ENCODE results near the gene TMIGD3. TPM values are rescaled to one million over a fixed set of nuclear protein-coding genes. Genes with fewer than 3 reads are reported as not detected.

Gene TMIGD3
- total and polyA plus RNA-seq, 7 donors = 1.9 to 29.8 (median 5.8) TPM

DNA sequence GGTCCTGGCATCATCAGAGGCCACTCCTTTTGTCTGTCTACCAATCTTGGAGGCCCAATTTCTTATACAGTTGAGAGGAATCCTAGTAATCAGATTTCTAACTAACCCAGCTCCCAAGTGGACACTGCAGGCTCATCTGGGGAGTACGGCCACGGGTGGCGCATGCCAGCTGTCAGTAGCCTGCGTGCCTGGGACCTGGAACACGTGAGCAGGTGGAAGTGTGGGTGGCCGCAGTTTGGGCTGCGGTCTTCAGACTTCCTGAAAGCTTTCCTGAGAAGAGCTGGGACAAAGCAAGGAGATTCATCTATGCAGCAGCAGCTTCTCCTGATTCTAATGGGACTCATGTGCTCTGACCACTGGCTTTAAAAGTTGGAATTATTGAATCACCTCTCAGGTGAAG is 12.4 kb downstream of the TMIGD3 start:
- WGBS, 2 donors = 91 to 93% methylated on average over 7 of the region's 7 CpGs
- Histone ChIP-seq H3K36me3 (no peaks in the 10 kb centered on the region), H3K9me3 (no peaks in the 10 kb centered on the region), H3K4me1 (no peaks in the 10 kb centered on the region), H3K4me3 (no peak overlapping the region), H3K27ac (peak overlapping the region; percentile 3 to 45 (median 41)), H3K27me3 (no peaks in the 10 kb centered on the region)
- TF ChIP-seq, protein P1, sequence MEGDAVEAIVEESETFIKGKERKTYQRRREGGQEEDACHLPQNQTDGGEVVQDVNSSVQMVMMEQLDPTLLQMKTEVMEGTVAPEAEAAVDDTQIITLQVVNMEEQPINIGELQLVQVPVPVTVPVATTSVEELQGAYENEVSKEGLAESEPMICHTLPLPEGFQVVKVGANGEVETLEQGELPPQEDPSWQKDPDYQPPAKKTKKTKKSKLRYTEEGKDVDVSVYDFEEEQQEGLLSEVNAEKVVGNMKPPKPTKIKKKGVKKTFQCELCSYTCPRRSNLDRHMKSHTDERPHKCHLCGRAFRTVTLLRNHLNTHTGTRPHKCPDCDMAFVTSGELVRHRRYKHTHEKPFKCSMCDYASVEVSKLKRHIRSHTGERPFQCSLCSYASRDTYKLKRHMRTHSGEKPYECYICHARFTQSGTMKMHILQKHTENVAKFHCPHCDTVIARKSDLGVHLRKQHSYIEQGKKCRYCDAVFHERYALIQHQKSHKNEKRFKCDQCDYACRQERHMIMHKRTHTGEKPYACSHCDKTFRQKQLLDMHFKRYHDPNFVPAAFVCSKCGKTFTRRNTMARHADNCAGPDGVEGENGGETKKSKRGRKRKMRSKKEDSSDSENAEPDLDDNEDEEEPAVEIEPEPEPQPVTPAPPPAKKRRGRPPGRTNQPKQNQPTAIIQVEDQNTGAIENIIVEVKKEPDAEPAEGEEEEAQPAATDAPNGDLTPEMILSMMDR (IDR thresholded peaks at IDR 0.05) = no peak
- TF ChIP-seq POLR2AphosphoS5 (IDR thresholded peaks at IDR 0.05) = no peak
- no peak for TF ChIP-seq POLR2A (IDR thresholded peaks at IDR 0.05)
- intact Hi-C loops (cut with DNase I) = no loop called here
- DNase-seq = no peak

DNA sequence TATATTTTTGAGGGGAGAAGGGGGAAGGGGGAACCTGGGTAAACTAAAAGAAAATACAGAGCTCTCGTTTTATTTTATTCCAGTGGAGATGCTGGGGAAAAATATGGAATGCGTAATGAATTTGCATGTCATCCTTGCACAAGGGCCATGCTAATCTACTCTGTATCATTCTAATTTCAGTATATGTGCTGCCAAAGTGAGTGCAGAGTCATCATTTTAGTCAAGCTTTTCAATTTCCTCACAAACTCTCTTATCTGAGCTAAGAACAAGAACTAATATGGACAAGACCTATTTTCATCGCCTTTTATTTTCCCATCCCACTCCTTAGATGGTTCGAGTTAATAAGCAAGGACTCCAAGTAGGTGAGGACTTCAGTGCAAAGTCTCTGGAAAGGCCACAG is 13.2 kb downstream of the TMIGD3 start:
- Histone ChIP-seq H3K27ac (peak overlapping the region in 3 of 4 donors; percentile 39 to 45 (median 43)), H3K27me3 (no peaks in the 10 kb centered on the region), H3K36me3 (no peaks in the 10 kb centered on the region), H3K9me3 (no peaks in the 10 kb centered on the region), H3K4me1 (no peaks in the 10 kb centered on the region), H3K4me3 (no peak overlapping the region)
- DNase-seq = no peak
- intact Hi-C loops (cut with DNase I) = no loop called here
- WGBS, 2 donors = 91 to 93% methylated on average over 4 of the region's 4 CpGs
- TF ChIP-seq POLR2A (IDR thresholded peaks at IDR 0.05) = no peak
- TF ChIP-seq POLR2AphosphoS5 (IDR thresholded peaks at IDR 0.05) = no peak
- no peak for TF ChIP-seq EP300 (IDR thresholded peaks at IDR 0.05)
- TF ChIP-seq, protein P1 (IDR thresholded peaks at IDR 0.05) = no peak

DNA sequence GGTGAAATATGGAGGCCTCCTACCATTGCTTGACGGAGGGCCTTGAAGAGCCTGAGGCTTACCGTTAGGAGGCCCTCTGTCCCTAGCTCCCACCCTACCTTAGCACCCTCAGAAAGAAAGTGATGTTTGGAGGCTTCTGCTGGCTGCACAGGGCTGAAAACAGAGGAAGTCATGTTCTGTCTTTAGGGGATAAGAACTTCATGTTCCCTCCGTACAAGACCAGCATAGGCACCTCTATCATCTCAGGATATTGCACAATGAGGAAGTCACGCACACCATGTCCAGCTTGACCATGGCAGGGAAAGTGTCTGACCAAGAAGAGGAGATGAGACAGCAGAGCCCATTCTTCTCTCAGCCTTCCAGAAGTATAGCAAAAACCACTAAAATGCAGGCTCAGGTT is 13.8 kb downstream of the TMIGD3 start:
- H3K27me3 ChIP-seq = no peaks in the 10 kb centered on the region
- intact Hi-C loops (cut with DNase I) = no loop called here
- no peak overlapping the region for H3K4me3 ChIP-seq
- H3K27ac ChIP-seq = peak overlapping the region; percentile 7 to 58 (median 44)
- DNase-seq = no peak
- 76 to 91% methylated on average over 4 of the region's 4 CpGs for WGBS, 2 donors
- no peaks in the 10 kb centered on the region for H3K4me1 ChIP-seq
- no peaks in the 10 kb centered on the region for H3K9me3 ChIP-seq
- TF ChIP-seq POLR2AphosphoS5 (IDR thresholded peaks at IDR 0.05) (peak; percentile 20 to 55 (median 45)), EP300 (IDR thresholded peaks at IDR 0.05) (peak in 3 of 4 donors; percentile 52 to 90 (median 65)), POLR2A (IDR thresholded peaks at IDR 0.05) (peak in 1 of 2 donors; percentile 13)
- TF ChIP-seq, protein P1 (IDR thresholded peaks at IDR 0.05) = no peak
- no peaks in the 10 kb centered on the region for H3K36me3 ChIP-seq

DNA sequence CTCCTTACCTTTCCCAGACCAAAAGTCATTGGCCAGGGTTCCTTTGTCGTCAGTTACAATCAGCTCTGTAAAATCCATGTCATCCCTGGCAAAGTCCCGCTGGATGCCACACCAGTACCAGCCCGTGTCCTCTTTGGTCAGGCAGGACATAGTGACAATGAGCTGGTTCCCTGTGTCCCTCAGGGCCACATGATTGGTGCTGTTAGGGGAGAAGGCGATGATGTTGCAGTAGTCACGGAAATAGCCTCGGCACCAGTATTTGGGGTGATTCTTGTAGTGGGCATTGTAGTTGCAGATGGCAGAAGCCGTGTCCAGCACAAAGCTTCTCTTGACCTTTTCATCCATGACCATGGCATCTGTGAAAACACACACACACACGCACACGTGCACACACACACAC is 14.8 kb downstream of the TMIGD3 start:
- Histone ChIP-seq H3K4me3 (no peak overlapping the region), H3K27ac (peak overlapping the region; percentile 7 to 58 (median 44)), H3K36me3 (no peaks in the 10 kb centered on the region), H3K27me3 (no peaks in the 10 kb centered on the region), H3K9me3 (no peaks in the 10 kb centered on the region), H3K4me1 (no peaks in the 10 kb centered on the region)
- WGBS, 2 donors = 93 to 94% methylated on average over 9 of the region's 9 CpGs
- intact Hi-C loops (cut with DNase I) = no loop called here
- DNase-seq = no peak
- TF ChIP-seq POLR2AphosphoS5 (IDR thresholded peaks at IDR 0.05) (no peak), POLR2A (IDR thresholded peaks at IDR 0.05) (no peak), EP300 (IDR thresholded peaks at IDR 0.05) (no peak)

DNA sequence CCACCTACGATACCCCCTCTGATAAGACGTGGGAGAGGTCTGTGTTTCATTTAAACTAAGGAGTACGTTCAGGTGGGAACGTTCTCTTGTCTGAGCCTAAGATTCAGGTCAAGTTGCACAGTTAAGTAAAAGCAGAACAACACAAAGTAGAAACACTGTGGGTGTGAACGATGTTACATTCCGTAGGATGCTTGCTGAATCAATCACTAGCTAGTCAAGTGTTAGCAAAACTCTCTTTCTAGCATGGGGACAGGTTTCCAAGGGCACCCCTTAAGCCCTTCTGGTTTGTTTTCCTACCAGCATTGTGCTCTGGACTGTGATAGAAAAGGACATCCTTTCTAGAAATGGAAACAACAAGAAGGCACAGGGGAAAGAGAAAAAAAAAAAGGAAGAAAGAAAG is 16.3 kb downstream of the TMIGD3 start:
- no peak for TF ChIP-seq EP300 (IDR thresholded peaks at IDR 0.05)
- TF ChIP-seq, protein P1 (IDR thresholded peaks at IDR 0.05) = no peak
- no peak for TF ChIP-seq POLR2A (IDR thresholded peaks at IDR 0.05)
- no peak for TF ChIP-seq POLR2AphosphoS5 (IDR thresholded peaks at IDR 0.05)
- intact Hi-C loops (cut with DNase I) = no loop called here
- Histone ChIP-seq H3K9me3 (no peaks in the 10 kb centered on the region), H3K27me3 (no peaks in the 10 kb centered on the region), H3K4me3 (no peak overlapping the region), H3K4me1 (peaks cover 0 to 7% (median 4%) of the 10 kb centered on the region in 4 donors), H3K27ac (no peak overlapping the region), H3K36me3 (no peaks in the 10 kb centered on the region)
- 82 to 89% methylated on average over 6 of the region's 6 CpGs for WGBS, 2 donors
- DNase-seq = no peak

All from sigmoid colon (tissue), 7 donors.